ENCODE measurements around the gene UNC119B. TPM values are rescaled to one million over a fixed set of nuclear protein-coding genes. Genes with fewer than 3 reads are reported as not detected.
A peak's percentile ranks its signal among the peaks of the same experiment; 100 is the strongest.

Gene UNC119B
- polyA plus RNA-seq, 10 donors = 12.8 to 23.6 (median 14.9) TPM

GRCh38 chr12:120687578-120688289 lies 22.5 kb upstream of the UNC119B start:
- DNase-seq = peak in 1 of 3 donors; percentile 58

GRCh38 chr12:120688527-120689071 lies 21.7 kb upstream of the UNC119B start:
- peak in 1 of 3 donors; percentile 38 for DNase-seq

- DNase-seq = no peak
These were observed 20.7 kb upstream of the UNC119B start for GRCh38 chr12:120689397-120690082.

- DNase-seq = no peak
These were observed 20.2 kb upstream of the UNC119B start for GRCh38 chr12:120690083-120690450.

GRCh38 chr12:120690978-120691377 lies 19.3 kb upstream of the UNC119B start:
- no peak for DNase-seq

- no peak for DNase-seq
These were observed 17.7 kb upstream of the UNC119B start for GRCh38 chr12:120692524-120693033.

GRCh38 chr12:120693848-120694247 lies 16.4 kb upstream of the UNC119B start:
- no peak for DNase-seq

GRCh38 chr12:120696626-120697025 lies 13.6 kb upstream of the UNC119B start:
- DNase-seq = no peak

- DNase-seq = no peak
These were observed 12.9 kb upstream of the UNC119B start for GRCh38 chr12:120697344-120697743.

GRCh38 chr12:120698665-120699064 lies 11.6 kb upstream of the UNC119B start:
- DNase-seq = no peak

- no peak for DNase-seq
These were observed 10.7 kb upstream of the UNC119B start for GRCh38 chr12:120699553-120699952.

GRCh38 chr12:120700886-120701285 lies 9.4 kb upstream of the UNC119B start:
- DNase-seq = no peak

- no peak for DNase-seq
These were observed 7.6 kb upstream of the UNC119B start for GRCh38 chr12:120702637-120703036.

- DNase-seq = no peak
These were observed 6.8 kb upstream of the UNC119B start for GRCh38 chr12:120703311-120703942.

GRCh38 chr12:120705618-120706017 lies 4.6 kb upstream of the UNC119B start:
- DNase-seq = no peak

GRCh38 chr12:120706029-120706428 lies 4.2 kb upstream of the UNC119B start:
- no peak for DNase-seq

GRCh38 chr12:120708651-120709050 lies 1.6 kb upstream of the UNC119B start:
- DNase-seq = no peak

GRCh38 chr12:120710805-120711296 lies 593 bp downstream of the UNC119B start:
- DNase-seq = peak in 1 of 3 donors; percentile 32

GRCh38 chr12:120711411-120711810 lies 1.2 kb downstream of the UNC119B start:
- no peak for DNase-seq

GRCh38 chr12:120712610-120713009 lies 2.4 kb downstream of the UNC119B start:
- DNase-seq = no peak

GRCh38 chr12:120713861-120714482 lies 3.7 kb downstream of the UNC119B start:
- DNase-seq = peak; percentile 76 to 86 (median 82)

GRCh38 chr12:120718055-120718454 lies 7.8 kb downstream of the UNC119B start:
- DNase-seq = no peak
